Activated CD8-positive, alpha-beta memory T cell treated with anti-CD3 and anti-CD28 coated beads for 4 hours (primary cell): Measurements from ENCODE around the gene DOCK4.
A peak's percentile ranks its signal among the peaks of the same experiment; 100 is the strongest.
"Not testable (repeated sequence)": the region's sequence is repeated elsewhere in the genome, so short reads cannot be mapped to it uniquely, and the experiment has no call there.

Source experiments
- DNase-seq, 2 donors: peaks; one replicate each; pipeline ENCODE4 v3.0.0-alpha.2; 2020; ENCODE audit warnings: low read depth in 2 of 2

The DOCK4 gene

GRCh38 chr7:112206238-112206990, at the start of gene DOCK4, which contains the start of gene ZNF277:
Gene DOCK4, minus strand, starts transcription at chr7:112206399. Its CDS starts 261 bp downstream, at chr7:112206138.
Gene ZNF277, plus strand, starts transcription at chr7:112206695. Its CDS starts 22 bp downstream, at chr7:112206717.
- DNase-seq = peak; percentile 99

GRCh38 chr7:112255388-112255720, 49.2 kb upstream of the DOCK4 start:
- DNase-seq = no peak

- DNase-seq = no peak
Measured at GRCh38 chr7:112254709-112255387, 48.6 kb upstream of the DOCK4 start.

- no peak for DNase-seq
Measured at GRCh38 chr7:112254156-112254555, 48.0 kb upstream of the DOCK4 start.

- DNase-seq = no peak
Measured at GRCh38 chr7:112252691-112253090, 46.5 kb upstream of the DOCK4 start.

DNA sequence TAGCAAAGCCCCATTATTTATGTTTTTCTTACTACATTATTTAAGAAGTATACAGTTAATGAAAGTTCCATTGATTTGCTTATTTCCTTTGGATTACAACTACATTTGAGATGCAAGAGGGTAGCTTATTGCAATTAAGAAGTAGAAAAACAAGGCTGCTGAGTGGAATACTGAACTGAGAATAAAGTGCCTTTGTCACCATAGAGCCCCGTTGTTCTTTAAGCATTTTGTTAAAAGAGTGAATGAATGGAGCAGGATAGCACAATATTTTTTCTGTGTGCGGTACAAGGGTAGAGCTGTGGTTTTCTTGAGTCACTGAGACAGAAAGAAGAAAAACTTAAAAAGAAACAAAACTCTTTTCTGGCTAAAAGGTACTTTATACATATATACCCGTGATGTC, 45.9 kb upstream of the DOCK4 start:
- DNase-seq = no peak

DNA sequence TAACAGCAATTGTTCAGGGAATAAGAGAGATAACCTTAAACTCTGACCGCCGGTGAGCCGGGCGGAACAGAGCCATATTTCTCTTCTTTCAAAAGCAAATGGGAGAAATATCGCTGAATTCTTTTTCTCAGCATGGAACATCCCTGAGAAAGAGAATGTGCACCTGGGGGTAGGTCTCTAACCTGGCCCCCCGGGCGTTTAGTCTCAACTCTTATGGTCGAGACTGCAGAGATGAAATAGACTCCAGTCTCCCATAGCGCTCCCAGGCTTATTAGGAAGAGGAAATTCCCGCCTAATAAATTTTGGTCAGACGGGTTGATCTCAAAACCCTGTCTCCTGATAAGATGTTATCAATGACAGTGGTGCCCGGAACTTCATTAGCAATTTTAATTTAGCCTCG, 43.8 kb upstream of the DOCK4 start:
- DNase-seq = not testable (repeated sequence)

GRCh38 chr7:112248598-112248997, 42.4 kb upstream of the DOCK4 start:
- DNase-seq = no peak

DNA sequence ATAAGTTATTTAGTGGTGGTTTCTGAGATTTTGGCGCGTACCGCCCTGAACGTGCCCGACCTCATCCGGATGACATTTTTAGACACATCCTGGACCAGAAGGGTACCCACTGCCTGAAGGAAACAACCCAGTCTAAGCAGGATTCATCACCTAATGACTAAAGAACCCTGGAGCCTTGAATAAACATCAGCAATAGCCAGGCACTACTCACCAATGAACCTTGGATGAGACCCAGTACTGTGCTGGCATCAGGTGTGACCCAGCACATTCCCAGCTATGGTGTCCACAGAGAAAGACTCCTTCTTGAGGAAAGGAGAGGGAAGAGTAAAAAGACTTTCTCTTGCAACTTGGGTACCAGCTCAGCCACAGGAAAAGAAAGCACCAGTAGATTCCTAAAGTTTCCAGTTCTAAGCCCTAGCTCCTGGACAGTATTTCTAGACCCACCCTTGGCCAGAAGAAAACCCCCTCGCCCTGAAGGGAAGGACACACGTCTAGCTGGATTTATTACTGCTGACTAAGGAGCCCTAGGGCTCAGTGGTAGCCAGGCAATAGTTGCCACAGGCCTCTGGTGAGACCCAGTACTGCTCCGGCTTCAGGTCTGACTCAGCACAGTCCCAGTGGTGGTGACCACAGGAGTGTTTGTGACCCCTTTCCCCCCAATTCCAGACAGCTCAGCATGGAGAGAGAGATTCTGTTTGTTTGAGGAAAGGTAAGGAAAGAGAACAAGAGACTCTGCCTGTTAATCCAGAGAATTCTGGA, 32.8 kb upstream of the DOCK4 start:
- DNase-seq = no peak

- DNase-seq = no peak
Measured at GRCh38 chr7:112238330-112238729, 32.1 kb upstream of the DOCK4 start.

DNA sequence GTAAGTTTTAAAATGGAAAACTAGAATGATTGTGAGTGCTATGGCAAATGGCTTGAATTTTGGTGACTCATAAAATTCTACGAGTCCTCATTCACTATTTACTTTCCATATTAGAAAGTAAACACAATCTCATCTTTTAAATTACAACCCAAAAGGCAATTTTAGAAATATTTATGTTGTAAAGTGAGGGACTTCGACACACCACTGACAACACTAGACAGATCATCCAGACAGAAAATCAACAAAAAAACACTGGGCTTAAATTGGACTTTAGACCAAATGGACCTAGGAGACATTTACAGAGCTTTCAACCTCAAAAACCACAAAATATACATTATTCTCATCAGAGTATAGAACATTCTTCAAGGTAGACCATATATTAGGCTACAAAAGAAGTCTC, 30.4 kb upstream of the DOCK4 start:
- DNase-seq = no peak

DNA sequence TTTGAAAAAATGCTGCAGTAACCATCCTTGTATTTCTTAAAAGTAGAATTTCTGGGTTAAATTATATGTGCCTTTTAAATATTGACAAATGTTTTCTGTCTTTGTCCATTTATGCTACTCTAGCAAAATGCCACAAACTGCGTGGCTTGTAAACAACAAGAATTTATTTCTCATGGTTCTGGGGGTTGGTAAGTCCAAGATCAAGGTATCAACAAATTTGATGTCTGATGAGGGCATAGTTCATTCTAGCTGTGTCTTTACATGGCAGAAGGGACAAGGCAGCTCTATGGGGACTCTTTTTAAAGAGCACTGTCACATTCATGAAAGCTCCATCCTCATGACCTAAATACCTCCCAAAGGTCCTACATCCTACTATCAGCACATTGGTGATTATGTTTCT, 27.9 kb upstream of the DOCK4 start:
- no peak for DNase-seq

GRCh38 chr7:112233048-112233697, 27.0 kb upstream of the DOCK4 start:
- no peak for DNase-seq

DNA sequence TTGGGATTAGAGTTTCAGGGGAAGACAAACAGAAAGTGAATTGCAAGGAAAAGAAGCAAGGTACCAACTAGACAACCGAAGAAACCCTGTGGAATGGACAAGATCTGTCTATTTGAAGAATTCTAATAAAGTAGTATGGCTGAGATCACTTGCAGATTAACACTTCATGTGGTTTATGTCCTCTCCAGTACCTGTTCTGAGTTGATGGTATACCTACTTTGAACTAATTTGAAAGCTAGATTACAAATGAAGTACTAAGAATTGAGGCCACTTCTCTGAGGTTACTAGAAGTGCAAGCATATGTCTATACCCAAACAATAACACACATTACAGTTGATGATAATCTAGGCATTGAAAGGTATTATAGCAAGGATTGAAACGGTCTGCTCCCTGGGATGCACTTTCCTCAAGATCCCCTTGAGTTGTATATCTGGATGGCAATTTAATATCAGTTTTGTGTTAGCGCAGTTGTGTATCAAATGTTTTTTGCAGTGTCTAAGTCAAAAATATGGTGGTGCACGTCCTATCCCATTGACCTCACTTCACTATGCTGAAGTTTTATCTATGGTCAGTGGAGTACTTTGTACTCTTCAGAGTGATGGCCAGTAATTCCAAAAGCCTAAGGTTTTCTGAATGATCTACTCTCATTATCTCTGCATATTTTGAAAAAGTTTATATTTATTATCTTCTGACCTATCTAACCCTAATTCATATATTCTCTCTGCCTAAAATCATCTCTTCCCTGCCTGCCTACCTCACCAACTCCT, 26.2 kb upstream of the DOCK4 start:
- DNase-seq = no peak

DNA sequence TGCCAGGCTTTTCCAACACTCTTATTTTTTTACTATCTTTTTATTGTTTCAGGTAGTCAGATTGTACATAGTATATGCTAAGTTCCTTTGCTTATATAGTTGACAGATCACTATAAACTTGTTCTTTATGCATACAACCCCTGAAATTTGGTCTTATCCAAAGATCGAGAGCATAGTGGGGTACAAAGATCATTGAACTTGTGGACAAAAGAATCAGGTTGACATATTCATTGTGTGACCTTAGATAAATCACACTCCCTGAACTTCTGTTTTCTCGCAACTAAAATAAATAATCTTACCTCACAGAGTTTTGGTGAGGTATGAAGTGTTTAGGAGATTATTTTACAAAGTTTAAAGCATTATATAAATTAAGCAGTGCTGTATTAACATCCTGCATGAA, 22.4 kb upstream of the DOCK4 start:
- no peak for DNase-seq

- DNase-seq = no peak
Measured at GRCh38 chr7:112226701-112227276, 20.6 kb upstream of the DOCK4 start.

- no peak for DNase-seq
Measured at GRCh38 chr7:112225006-112225405, 18.8 kb upstream of the DOCK4 start.

- no peak for DNase-seq
Measured at GRCh38 chr7:112224186-112224585, 18.0 kb upstream of the DOCK4 start.

GRCh38 chr7:112223310-112223709, 17.1 kb upstream of the DOCK4 start:
- no peak for DNase-seq

GRCh38 chr7:112220877-112221434, 14.8 kb upstream of the DOCK4 start:
- no peak for DNase-seq

GRCh38 chr7:112215787-112216186, 9.6 kb upstream of the DOCK4 start:
- DNase-seq = no peak
